WTC11 (cell line): ENCODE data around the gene FGFBP2.

Experiments used
- ZNF232 ChIP-seq: sonication (generic); formaldehyde crosslinking; IDR thresholded peaks from 2 replicates; pipeline ENCODE4 v1.8.0; 2022; ENCODE audit warnings: mild to moderate bottlenecking, missing genetic modification reagents
- TF ChIP-seq, protein P1 (sequence below): fragments of 200-600 bp; IDR thresholded peaks from 2 replicates; pipeline ENCODE4 v1.8.0; 2022; ENCODE audit warnings: antibody characterized with exemption
- TF ChIP-seq, protein P2 (sequence below): sonication (generic); formaldehyde crosslinking; IDR thresholded peaks from 2 replicates; pipeline ENCODE4 v1.8.1; 2023; ENCODE audit warnings: mild to moderate bottlenecking, missing genetic modification reagents, moderate library complexity

DNA sequence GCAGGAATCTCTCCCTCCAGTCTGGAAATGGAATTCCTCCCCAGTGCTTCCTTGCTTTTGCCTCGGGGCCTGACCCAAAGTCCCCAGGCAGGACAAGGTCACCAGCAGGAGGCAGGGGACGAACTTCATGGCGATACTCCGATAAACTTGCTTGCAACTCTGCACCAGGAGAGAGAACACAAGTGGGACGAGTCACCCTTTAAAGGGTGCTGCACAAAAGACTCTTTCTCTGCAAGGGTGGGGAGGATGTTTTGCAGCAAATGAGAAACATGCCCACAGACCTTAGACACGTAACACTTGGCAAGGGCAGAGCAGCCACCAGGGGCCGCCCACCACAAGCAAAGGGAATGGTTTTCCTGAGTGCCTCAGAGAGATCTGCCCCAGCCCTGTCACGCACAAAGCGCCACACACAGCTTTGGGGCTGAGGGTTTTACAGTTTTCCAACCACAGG, at the start of gene FGFBP2:
- TF ChIP-seq, protein P1, sequence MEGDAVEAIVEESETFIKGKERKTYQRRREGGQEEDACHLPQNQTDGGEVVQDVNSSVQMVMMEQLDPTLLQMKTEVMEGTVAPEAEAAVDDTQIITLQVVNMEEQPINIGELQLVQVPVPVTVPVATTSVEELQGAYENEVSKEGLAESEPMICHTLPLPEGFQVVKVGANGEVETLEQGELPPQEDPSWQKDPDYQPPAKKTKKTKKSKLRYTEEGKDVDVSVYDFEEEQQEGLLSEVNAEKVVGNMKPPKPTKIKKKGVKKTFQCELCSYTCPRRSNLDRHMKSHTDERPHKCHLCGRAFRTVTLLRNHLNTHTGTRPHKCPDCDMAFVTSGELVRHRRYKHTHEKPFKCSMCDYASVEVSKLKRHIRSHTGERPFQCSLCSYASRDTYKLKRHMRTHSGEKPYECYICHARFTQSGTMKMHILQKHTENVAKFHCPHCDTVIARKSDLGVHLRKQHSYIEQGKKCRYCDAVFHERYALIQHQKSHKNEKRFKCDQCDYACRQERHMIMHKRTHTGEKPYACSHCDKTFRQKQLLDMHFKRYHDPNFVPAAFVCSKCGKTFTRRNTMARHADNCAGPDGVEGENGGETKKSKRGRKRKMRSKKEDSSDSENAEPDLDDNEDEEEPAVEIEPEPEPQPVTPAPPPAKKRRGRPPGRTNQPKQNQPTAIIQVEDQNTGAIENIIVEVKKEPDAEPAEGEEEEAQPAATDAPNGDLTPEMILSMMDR = 0 out of 2 replicates have a peak, but pooled peaks have one; percentile 28
- no peak for TF ChIP-seq ZNF232 (CRISPR knock-in tag)
- TF ChIP-seq, protein P2, sequence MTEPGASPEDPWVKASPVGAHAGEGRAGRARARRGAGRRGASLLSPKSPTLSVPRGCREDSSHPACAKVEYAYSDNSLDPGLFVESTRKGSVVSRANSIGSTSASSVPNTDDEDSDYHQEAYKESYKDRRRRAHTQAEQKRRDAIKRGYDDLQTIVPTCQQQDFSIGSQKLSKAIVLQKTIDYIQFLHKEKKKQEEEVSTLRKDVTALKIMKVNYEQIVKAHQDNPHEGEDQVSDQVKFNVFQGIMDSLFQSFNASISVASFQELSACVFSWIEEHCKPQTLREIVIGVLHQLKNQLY (CRISPR knock-in tag) = no peak
